ENCODE measurements around the gene DOK7.

The DOK7 gene

DNA sequence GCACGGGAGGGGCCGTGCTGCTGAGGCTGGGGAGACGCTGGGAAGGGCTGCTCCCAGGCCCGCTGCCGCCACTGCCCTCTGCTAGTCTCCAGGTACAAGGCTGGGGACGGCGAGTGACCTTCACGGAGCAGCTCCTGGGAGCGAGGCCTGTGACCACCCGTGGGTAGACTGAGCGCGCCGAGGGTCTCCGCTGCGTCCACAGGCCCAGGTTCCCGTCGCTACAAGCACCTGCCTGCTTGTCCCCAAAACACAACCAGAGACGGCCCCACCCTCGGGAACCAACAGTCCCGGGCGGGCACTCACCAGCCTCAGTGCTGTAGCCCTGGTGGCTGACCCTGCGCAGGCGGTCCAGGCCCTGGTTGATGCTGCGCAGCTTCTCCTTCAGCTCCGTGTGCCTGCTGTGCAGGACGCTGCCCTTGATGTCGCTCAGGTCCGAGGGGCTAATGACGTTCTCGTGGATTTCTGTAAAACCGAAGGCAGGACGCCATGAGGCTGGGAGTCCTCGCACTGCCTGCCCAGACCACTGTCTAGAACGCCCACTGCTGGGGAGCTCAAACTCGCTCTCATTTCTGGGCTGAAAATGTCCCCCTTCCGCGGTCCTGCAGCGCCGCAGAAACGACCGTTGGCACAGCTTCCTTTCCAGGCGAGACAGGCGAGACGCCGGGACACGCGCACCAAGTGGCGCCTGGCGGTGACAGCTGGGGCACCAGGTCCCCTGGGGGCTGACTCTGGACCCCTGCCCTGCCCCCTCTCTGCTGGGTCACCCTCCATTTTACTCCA lies 54.8 kb downstream of the DOK7 start:
- Histone ChIP-seq H3K4me1 (ENCODE audit: control insufficient read depth, insufficient read depth, low read length, unreplicated experiment) (no peaks in the 10 kb centered on the region), H3K4me3 (ENCODE audit: low read depth, low read length) (no peak overlapping the region), H3K27me3 (ENCODE audit: insufficient read depth, low read length) (no peaks in the 10 kb centered on the region), H3K79me2 (ENCODE audit: control insufficient read depth, insufficient read depth, low read length, unreplicated experiment) (no peaks in the 10 kb centered on the region), H2AFZ (ENCODE audit: low read length, unreplicated experiment) (no peak overlapping the region), H3K27ac (ENCODE audit: low read depth, low read length) (no peak overlapping the region), H3K36me3 (ENCODE audit: insufficient read depth, low read length) (no peaks in the 10 kb centered on the region)

DNA sequence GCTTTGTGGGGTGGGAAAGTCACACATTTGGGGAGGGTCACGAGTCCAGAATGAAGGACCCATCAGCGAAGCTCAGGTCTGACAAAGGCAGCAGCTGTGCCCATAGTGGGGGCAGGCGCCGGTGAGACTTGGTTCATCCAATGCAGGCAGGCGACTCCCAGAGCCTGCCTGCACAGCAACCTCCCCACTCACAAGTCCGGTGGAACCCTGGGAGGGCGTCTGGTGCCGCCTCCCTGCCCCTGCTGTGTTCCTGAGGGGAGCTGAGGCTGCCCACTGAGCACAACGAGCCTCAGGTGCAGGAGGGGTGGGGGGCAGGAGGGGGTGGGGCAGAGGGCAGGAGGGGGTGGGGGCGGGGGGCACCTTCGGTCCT lies 55.4 kb downstream of the DOK7 start:
- Histone ChIP-seq H3K27me3 (ENCODE audit: insufficient read depth, low read length) (no peaks in the 10 kb centered on the region), H3K4me3 (ENCODE audit: low read depth, low read length) (no peak overlapping the region), H3K27ac (ENCODE audit: low read depth, low read length) (no peak overlapping the region), H3K4me1 (ENCODE audit: control insufficient read depth, insufficient read depth, low read length, unreplicated experiment) (no peaks in the 10 kb centered on the region), H2AFZ (ENCODE audit: low read length, unreplicated experiment) (no peak overlapping the region), H3K36me3 (ENCODE audit: insufficient read depth, low read length) (no peaks in the 10 kb centered on the region), H3K79me2 (ENCODE audit: control insufficient read depth, insufficient read depth, low read length, unreplicated experiment) (no peaks in the 10 kb centered on the region)

DNA sequence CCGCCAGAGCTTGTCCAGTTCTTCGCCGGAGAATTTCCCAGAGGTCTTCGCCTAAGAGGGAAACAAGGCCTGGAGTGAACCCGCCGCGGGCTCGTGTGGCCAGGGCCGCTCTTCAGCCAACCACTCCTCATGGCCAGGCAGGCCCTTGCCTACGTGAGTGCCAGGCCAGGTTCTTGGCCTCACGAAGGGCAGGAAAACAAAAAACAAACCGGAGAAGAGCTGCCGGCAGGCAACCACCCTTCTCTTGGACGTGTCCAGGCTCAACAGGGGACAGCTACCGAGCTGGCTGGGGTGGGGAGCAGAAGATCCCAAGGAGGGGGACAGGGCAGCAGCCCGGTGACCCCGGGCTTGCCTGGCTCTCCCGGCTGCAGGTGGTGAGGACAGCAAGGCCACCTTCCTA lies 55.8 kb downstream of the DOK7 start:
- H2AFZ ChIP-seq (ENCODE audit: low read length, unreplicated experiment) = no peak overlapping the region
- H3K4me1 ChIP-seq (ENCODE audit: control insufficient read depth, insufficient read depth, low read length, unreplicated experiment) = no peaks in the 10 kb centered on the region
- no peaks in the 10 kb centered on the region for H3K79me2 ChIP-seq (ENCODE audit: control insufficient read depth, insufficient read depth, low read length, unreplicated experiment)
- no peaks in the 10 kb centered on the region for H3K27me3 ChIP-seq (ENCODE audit: insufficient read depth, low read length)
- no peaks in the 10 kb centered on the region for H3K36me3 ChIP-seq (ENCODE audit: insufficient read depth, low read length)
- no peak overlapping the region for H3K4me3 ChIP-seq (ENCODE audit: low read depth, low read length)
- H3K27ac ChIP-seq (ENCODE audit: low read depth, low read length) = no peak overlapping the region

DNA sequence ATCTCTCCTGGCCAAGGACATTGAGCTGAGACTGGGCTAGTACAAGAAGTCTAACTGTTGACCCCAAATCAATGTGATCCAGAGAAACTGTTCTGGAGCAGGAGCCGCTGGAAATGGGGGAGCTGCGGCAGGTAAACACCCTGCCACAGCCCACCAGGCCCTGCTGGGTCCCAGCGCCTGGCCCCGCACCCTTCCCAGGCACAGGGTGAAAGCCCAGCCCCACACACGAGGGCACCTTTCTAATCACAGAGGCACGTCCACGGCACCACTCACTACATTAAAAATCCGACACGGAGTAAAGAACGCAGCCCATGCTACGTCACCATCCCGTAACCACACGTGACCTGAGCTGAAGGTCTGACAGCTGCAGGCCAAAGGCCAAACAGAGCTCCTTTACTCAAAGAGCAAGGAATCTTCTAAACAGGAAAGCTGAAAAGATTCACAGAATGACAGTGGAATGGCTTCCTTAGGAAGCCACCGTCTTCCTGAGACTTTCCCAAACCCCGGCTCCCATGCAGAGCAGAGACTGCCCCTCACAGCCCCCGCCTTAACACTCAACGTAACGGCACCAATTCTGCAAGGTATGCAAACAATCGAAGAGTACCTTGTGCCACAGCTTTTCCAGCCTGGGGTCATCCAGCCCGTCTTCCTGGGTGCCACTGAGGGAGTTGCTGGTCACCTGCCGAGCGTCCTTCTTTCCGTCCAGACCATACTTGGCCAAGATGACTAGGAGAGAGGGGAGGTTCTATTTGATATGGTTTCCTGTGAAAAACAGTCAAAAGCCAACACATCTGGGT lies 56.6 kb downstream of the DOK7 start:
- H3K27me3 ChIP-seq (ENCODE audit: insufficient read depth, low read length) = no peaks in the 10 kb centered on the region
- no peaks in the 10 kb centered on the region for H3K36me3 ChIP-seq (ENCODE audit: insufficient read depth, low read length)
- no peak overlapping the region for H3K27ac ChIP-seq (ENCODE audit: low read depth, low read length)
- no peak overlapping the region for H3K4me3 ChIP-seq (ENCODE audit: low read depth, low read length)
- H3K4me1 ChIP-seq (ENCODE audit: control insufficient read depth, insufficient read depth, low read length, unreplicated experiment) = no peaks in the 10 kb centered on the region
- no peak overlapping the region for H2AFZ ChIP-seq (ENCODE audit: low read length, unreplicated experiment)
- no peaks in the 10 kb centered on the region for H3K79me2 ChIP-seq (ENCODE audit: control insufficient read depth, insufficient read depth, low read length, unreplicated experiment)

DNA sequence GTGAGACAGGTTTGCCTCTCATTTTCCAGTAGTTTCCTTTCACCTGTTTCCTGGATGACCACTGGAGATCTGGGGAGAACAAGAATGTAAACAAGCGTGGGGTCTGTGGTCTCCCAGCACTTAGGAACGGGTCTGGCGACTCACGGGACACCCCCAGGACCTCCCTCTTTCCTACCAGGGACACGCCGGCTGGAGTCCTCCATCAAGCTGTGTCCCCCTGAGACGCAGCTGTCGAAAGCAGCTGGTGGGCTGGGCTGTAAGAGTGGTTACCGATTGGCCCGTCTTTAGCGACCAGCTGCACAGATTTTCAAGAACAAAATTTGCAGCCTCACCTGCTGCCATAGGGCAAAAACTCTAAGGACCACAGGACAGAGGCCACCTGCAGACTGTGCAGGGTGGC lies 57.2 kb downstream of the DOK7 start:
- Histone ChIP-seq H3K36me3 (ENCODE audit: insufficient read depth, low read length) (no peaks in the 10 kb centered on the region), H2AFZ (ENCODE audit: low read length, unreplicated experiment) (no peak overlapping the region), H3K79me2 (ENCODE audit: control insufficient read depth, insufficient read depth, low read length, unreplicated experiment) (no peaks in the 10 kb centered on the region), H3K4me1 (ENCODE audit: control insufficient read depth, insufficient read depth, low read length, unreplicated experiment) (no peaks in the 10 kb centered on the region), H3K27me3 (ENCODE audit: insufficient read depth, low read length) (no peaks in the 10 kb centered on the region), H3K27ac (ENCODE audit: low read depth, low read length) (no peak overlapping the region), H3K4me3 (ENCODE audit: low read depth, low read length) (no peak overlapping the region)

DNA sequence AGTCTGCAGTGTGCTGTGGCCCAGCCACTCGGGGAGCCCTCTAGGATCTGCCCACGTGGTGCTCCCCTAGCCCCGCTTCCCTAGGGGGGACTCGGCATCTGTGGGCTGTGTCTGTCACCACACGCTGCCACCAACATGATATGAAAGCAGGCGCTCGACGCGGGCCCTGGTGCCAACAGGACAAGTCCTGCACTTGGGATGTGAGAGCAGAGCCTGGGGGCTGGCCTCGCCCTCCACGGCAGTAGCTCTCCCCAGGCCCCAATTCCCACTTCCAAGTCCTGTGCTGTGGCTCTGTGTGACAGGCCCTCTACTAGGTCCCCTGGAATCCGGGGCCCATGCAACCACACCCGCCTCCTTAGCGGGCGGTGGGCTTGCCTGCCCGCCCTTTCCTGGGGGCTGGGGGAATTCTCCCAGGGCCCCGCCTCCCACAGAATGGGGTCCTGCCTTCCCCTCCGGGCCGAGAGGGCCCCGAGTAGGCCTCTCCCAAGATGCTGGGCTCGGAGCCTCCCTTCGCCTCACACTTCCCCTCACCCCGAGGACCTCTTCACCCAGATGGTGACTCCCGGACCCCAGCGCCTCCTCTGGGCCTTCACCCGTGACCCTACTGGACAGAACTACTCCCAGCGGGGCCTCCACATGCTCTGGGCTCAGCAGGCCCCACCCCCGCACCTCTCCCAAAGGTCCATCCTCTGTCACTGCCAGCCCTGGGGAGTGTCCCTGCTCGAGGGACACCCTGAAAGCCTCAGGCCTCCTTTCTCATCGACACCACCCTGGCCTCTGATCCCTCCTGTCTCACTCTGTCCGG lies 57.9 kb downstream of the DOK7 start:
- Histone ChIP-seq H3K4me3 (ENCODE audit: low read depth, low read length) (no peak overlapping the region), H3K79me2 (ENCODE audit: control insufficient read depth, insufficient read depth, low read length, unreplicated experiment) (no peaks in the 10 kb centered on the region), H2AFZ (ENCODE audit: low read length, unreplicated experiment) (no peak overlapping the region), H3K36me3 (ENCODE audit: insufficient read depth, low read length) (no peaks in the 10 kb centered on the region), H3K27ac (ENCODE audit: low read depth, low read length) (no peak overlapping the region), H3K4me1 (ENCODE audit: control insufficient read depth, insufficient read depth, low read length, unreplicated experiment) (no peaks in the 10 kb centered on the region), H3K27me3 (ENCODE audit: insufficient read depth, low read length) (no peaks in the 10 kb centered on the region)

DNA sequence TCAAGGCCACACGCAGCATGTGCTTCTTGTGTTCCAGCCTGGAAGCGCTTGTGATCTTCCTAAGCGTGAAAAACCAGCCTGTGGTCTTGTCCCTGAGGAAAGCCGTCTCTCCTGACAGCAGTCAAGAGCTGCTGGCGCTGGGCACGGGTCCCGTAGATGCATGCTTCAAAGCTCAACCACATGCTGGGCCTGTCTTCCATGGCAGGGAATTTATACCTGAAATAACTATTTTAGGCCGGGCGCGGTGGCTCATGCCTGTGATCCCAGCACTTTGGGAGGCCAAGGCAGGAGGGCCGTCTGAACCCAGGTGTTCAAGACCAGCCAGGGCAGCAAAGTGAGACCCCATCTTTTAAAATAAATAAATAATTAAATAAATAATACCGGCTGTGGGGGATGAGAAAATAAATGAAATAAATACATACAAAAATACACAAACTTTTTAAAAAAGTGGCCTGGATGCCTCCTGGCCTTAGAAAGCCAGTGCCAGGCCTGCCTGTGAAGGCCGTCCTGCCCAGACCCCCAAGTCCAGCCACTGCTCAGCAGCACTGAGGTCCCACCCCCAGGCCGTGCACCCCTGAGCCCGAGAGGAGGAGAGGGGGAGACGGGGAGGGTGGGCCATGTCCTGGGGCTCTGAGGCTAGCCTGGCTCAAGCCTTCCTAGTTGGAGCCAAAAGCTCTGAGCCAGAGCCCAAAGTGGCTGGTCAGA lies 58.7 kb downstream of the DOK7 start:
- Histone ChIP-seq H3K27ac (ENCODE audit: low read depth, low read length) (no peak overlapping the region), H2AFZ (ENCODE audit: low read length, unreplicated experiment) (no peak overlapping the region), H3K4me3 (ENCODE audit: low read depth, low read length) (no peak overlapping the region), H3K36me3 (ENCODE audit: insufficient read depth, low read length) (no peaks in the 10 kb centered on the region), H3K27me3 (ENCODE audit: insufficient read depth, low read length) (no peaks in the 10 kb centered on the region), H3K79me2 (ENCODE audit: control insufficient read depth, insufficient read depth, low read length, unreplicated experiment) (no peaks in the 10 kb centered on the region), H3K4me1 (ENCODE audit: control insufficient read depth, insufficient read depth, low read length, unreplicated experiment) (no peaks in the 10 kb centered on the region)

GRCh38 chr4:3522326-3522640 lies 59.2 kb downstream of the DOK7 start:
- Histone ChIP-seq H2AFZ (ENCODE audit: low read length, unreplicated experiment) (no peak overlapping the region), H3K79me2 (ENCODE audit: control insufficient read depth, insufficient read depth, low read length, unreplicated experiment) (no peaks in the 10 kb centered on the region), H3K4me1 (ENCODE audit: control insufficient read depth, insufficient read depth, low read length, unreplicated experiment) (no peaks in the 10 kb centered on the region), H3K36me3 (ENCODE audit: insufficient read depth, low read length) (no peaks in the 10 kb centered on the region), H3K4me3 (ENCODE audit: low read depth, low read length) (no peak overlapping the region), H3K27me3 (ENCODE audit: insufficient read depth, low read length) (no peaks in the 10 kb centered on the region), H3K27ac (ENCODE audit: low read depth, low read length) (no peak overlapping the region)

GRCh38 chr4:3522651-3523050 lies 59.5 kb downstream of the DOK7 start:
- Histone ChIP-seq H3K79me2 (ENCODE audit: control insufficient read depth, insufficient read depth, low read length, unreplicated experiment) (no peaks in the 10 kb centered on the region), H3K4me3 (ENCODE audit: low read depth, low read length) (no peak overlapping the region), H3K36me3 (ENCODE audit: insufficient read depth, low read length) (no peaks in the 10 kb centered on the region), H3K4me1 (ENCODE audit: control insufficient read depth, insufficient read depth, low read length, unreplicated experiment) (no peaks in the 10 kb centered on the region), H3K27ac (ENCODE audit: low read depth, low read length) (no peak overlapping the region), H2AFZ (ENCODE audit: low read length, unreplicated experiment) (no peak overlapping the region), H3K27me3 (ENCODE audit: insufficient read depth, low read length) (no peaks in the 10 kb centered on the region)

DNA sequence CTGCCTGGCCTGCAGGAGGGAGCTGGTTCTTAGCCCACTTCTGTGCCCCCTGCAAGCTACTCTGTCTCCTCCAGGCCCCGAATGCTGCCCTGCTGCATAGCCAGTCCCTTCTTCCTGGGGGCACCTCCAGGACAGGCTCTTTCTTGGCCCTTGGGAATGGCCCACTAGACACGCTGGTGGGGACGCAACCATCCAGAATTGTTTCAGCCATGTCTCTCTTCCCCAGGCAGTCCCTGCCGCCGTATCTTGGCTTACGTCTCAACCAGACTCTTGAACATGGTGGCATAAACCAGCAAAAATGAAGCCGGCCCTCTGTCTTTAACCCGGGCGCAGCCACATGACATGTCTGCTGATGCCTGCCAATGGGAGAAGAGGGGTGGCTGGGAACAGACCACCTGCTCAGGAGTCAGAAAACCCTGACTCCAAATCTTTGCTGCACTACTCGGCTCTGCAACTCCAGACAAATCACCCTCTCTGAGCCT lies 60.1 kb downstream of the DOK7 start:
- Histone ChIP-seq H3K27ac (ENCODE audit: low read depth, low read length) (no peak overlapping the region), H3K4me3 (ENCODE audit: low read depth, low read length) (no peak overlapping the region), H3K4me1 (ENCODE audit: control insufficient read depth, insufficient read depth, low read length, unreplicated experiment) (no peaks in the 10 kb centered on the region), H3K79me2 (ENCODE audit: control insufficient read depth, insufficient read depth, low read length, unreplicated experiment) (no peaks in the 10 kb centered on the region), H2AFZ (ENCODE audit: low read length, unreplicated experiment) (no peak overlapping the region), H3K36me3 (ENCODE audit: insufficient read depth, low read length) (no peaks in the 10 kb centered on the region), H3K27me3 (ENCODE audit: insufficient read depth, low read length) (no peaks in the 10 kb centered on the region)

All from ACC112 (cell line).